Measurements from ENCODE around the gene PTGDR2. TPM values are rescaled to one million over a fixed set of nuclear protein-coding genes. Genes with fewer than 3 reads are reported as not detected.

The PTGDR2 gene
- total RNA-seq = under 1 TPM in 1 of 2 donors, not detected in 1; 0.25 TPM

GRCh38 chr11:60855726-60856633 is at the start of gene PTGDR2:
Gene PTGDR2, minus strand, starts transcription at chr11:60855950. Its CDS starts 2,228 bp downstream, at chr11:60853722.
- Mint-ChIP-seq H3K27ac (peak within 1 kb of the TSS in 1 of 2 donors; percentile 41), H3K9me3 (no peaks in the 10 kb centered on the region), H3K36me3 (peaks cover 7 to 14% of the 10 kb centered on the region in 2 donors)
- ATAC-seq (no peak), DNase-seq (ENCODE audit: low spot score in 2 of 2) (no peak)

- H3K27ac Mint-ChIP-seq = peak overlapping the region; percentile 96
- no peaks in the 10 kb centered on the region for H3K9me3 Mint-ChIP-seq
- ATAC-seq (no peak), DNase-seq (ENCODE audit: low spot score in 2 of 2) (no peak)
- peaks cover 9 to 31% of the 10 kb centered on the region in 2 donors for H3K36me3 Mint-ChIP-seq
These were observed 49.3 kb upstream of the PTGDR2 start for GRCh38 chr11:60905047-60905446.

GRCh38 chr11:60902625-60903024 is 46.9 kb upstream of the PTGDR2 start:
- Mint-ChIP-seq H3K36me3 (peaks cover 17 to 43% of the 10 kb centered on the region in 2 donors), H3K9me3 (no peaks in the 10 kb centered on the region), H3K27ac (peak overlapping the region in 1 of 2 donors; percentile 37)
- DNase-seq (ENCODE audit: low spot score in 2 of 2) = no peak
- ATAC-seq = no peak

GRCh38 chr11:60900673-60901404 is 45.1 kb upstream of the PTGDR2 start:
- ATAC-seq = no peak
- no peak for DNase-seq (ENCODE audit: low spot score in 2 of 2)
- peak overlapping the region; percentile 67 to 87 for H3K27ac Mint-ChIP-seq
- peaks cover 27 to 40% of the 10 kb centered on the region in 2 donors for H3K36me3 Mint-ChIP-seq
- no peaks in the 10 kb centered on the region for H3K9me3 Mint-ChIP-seq

- Mint-ChIP-seq H3K27ac (no peak overlapping the region), H3K36me3 (peaks cover 24 to 39% of the 10 kb centered on the region in 2 donors), H3K9me3 (no peaks in the 10 kb centered on the region)
- ATAC-seq = no peak
- DNase-seq (ENCODE audit: low spot score in 2 of 2) = no peak
These were observed 44.2 kb upstream of the PTGDR2 start for GRCh38 chr11:60899977-60900376.

- H3K9me3 Mint-ChIP-seq = no peaks in the 10 kb centered on the region
- H3K27ac Mint-ChIP-seq = peak overlapping the region in 1 of 2 donors; percentile 80
- H3K36me3 Mint-ChIP-seq = peaks cover 24 to 36% of the 10 kb centered on the region in 2 donors
- DNase-seq (ENCODE audit: low spot score in 2 of 2) (peak in 1 of 2 donors; percentile 41), ATAC-seq (peak; percentile 72 to 82)
These were observed 43.5 kb upstream of the PTGDR2 start for GRCh38 chr11:60899046-60899936.

GRCh38 chr11:60897496-60897895 is 41.7 kb upstream of the PTGDR2 start:
- Mint-ChIP-seq H3K27ac (peak overlapping the region in 1 of 2 donors; percentile 44), H3K36me3 (peaks cover 30% of the 10 kb centered on the region in 2 donors), H3K9me3 (no peaks in the 10 kb centered on the region)
- no peak for DNase-seq (ENCODE audit: low spot score in 2 of 2)
- ATAC-seq = no peak

GRCh38 chr11:60895687-60896086 is 39.9 kb upstream of the PTGDR2 start:
- DNase-seq (ENCODE audit: low spot score in 2 of 2) = no peak
- Mint-ChIP-seq H3K9me3 (no peaks in the 10 kb centered on the region), H3K27ac (peak overlapping the region in 1 of 2 donors; percentile 75), H3K36me3 (peaks cover 25 to 33% of the 10 kb centered on the region in 2 donors)
- no peak for ATAC-seq

- ATAC-seq (no peak), DNase-seq (ENCODE audit: low spot score in 2 of 2) (no peak)
- peaks cover 18% of the 10 kb centered on the region in 2 donors for H3K36me3 Mint-ChIP-seq
- H3K27ac Mint-ChIP-seq = no peak overlapping the region
- H3K9me3 Mint-ChIP-seq = no peaks in the 10 kb centered on the region
These were observed 35.5 kb upstream of the PTGDR2 start for GRCh38 chr11:60891103-60891741.

GRCh38 chr11:60890696-60891095 is 34.9 kb upstream of the PTGDR2 start:
- ATAC-seq (no peak), DNase-seq (ENCODE audit: low spot score in 2 of 2) (no peak)
- Mint-ChIP-seq H3K36me3 (peaks cover 13 to 17% of the 10 kb centered on the region in 2 donors), H3K27ac (no peak overlapping the region), H3K9me3 (no peaks in the 10 kb centered on the region)

- Mint-ChIP-seq H3K27ac (peak overlapping the region; percentile 3 to 12), H3K9me3 (no peaks in the 10 kb centered on the region), H3K36me3 (peaks cover 9% of the 10 kb centered on the region in 2 donors)
- DNase-seq (ENCODE audit: low spot score in 2 of 2) (no peak), ATAC-seq (no peak)
These were observed 34.1 kb upstream of the PTGDR2 start for GRCh38 chr11:60889869-60890311.

- ATAC-seq = peak; percentile 78 to 79
- Mint-ChIP-seq H3K36me3 (peaks cover 3 to 9% of the 10 kb centered on the region in 2 donors), H3K9me3 (no peaks in the 10 kb centered on the region), H3K27ac (no peak overlapping the region)
- peak in 1 of 2 donors; percentile 24 for DNase-seq (ENCODE audit: low spot score in 2 of 2)
These were observed 31.8 kb upstream of the PTGDR2 start for GRCh38 chr11:60887556-60887955.

- H3K27ac Mint-ChIP-seq = peak overlapping the region in 1 of 2 donors; percentile 1
These were observed 25.0 kb upstream of the PTGDR2 start for GRCh38 chr11:60880643-60881282.

GRCh38 chr11:60879971-60880588 is 24.3 kb upstream of the PTGDR2 start:
- ATAC-seq (no peak), DNase-seq (ENCODE audit: low spot score in 2 of 2) (no peak)
- H3K36me3 Mint-ChIP-seq = peaks cover 0 to 5% of the 10 kb centered on the region in 2 donors
- H3K9me3 Mint-ChIP-seq = no peaks in the 10 kb centered on the region
- no peak overlapping the region for H3K27ac Mint-ChIP-seq

More at GRCh38 chr11:60880643-60881282, 25.0 kb upstream of the PTGDR2 start:
- H3K36me3 Mint-ChIP-seq = peaks cover 0 to 5% of the 10 kb centered on the region in 2 donors
- H3K9me3 Mint-ChIP-seq = no peaks in the 10 kb centered on the region
- DNase-seq (ENCODE audit: low spot score in 2 of 2) (no peak), ATAC-seq (no peak)

GRCh38 chr11:60879104-60879503 is 23.4 kb upstream of the PTGDR2 start:
- DNase-seq (ENCODE audit: low spot score in 2 of 2) = no peak
- H3K9me3 Mint-ChIP-seq = no peaks in the 10 kb centered on the region
- H3K27ac Mint-ChIP-seq = no peak overlapping the region
- H3K36me3 Mint-ChIP-seq = peaks cover 0 to 5% of the 10 kb centered on the region in 2 donors
- ATAC-seq = no peak
